GM12878 (cell line): ENCODE data around the gene STAT5A. TPM values are rescaled to one million over a fixed set of nuclear protein-coding genes. Genes with fewer than 3 reads are reported as not detected.

ENCODE experiments used
- CBX3 ChIP-seq: fragments of 200-600 bp; sonication (generic); IDR thresholded peaks from 2 replicates; pipeline ENCODE4 v1.6.1; 2016; ENCODE audit warnings: low read depth, borderline replicate concordance
- CEBPB ChIP-seq, 2 experiments: fragments of 150-350 bp in 1 of 2; IDR thresholded peaks; 2 replicates each; pipeline ENCODE4 v1.6.1; 2012 to 2014; ENCODE audit warnings: low read depth in 2 of 2, low read length in 2 of 2, borderline replicate concordance in 1 of 2, inconsistent platforms in 1 of 2
- EP300 ChIP-seq, 2 experiments: fragments of 150-350 bp in 1 of 2; IDR thresholded peaks; 2 replicates each; pipeline ENCODE4 v1.6.1; 2011 to 2012; ENCODE audit warnings: low read depth in 2 of 2, low read length in 2 of 2, borderline replicate concordance in 1 of 2, improper control_type of control experiment in 1 of 2, inconsistent platforms in 1 of 2; ENCODE audit not compliant: control insufficient read depth in 1 of 2
- HDAC6 ChIP-seq: fragments of 200-600 bp; sonication (generic); IDR thresholded peaks from one replicate; pipeline ENCODE4 v1.8.0; 2017; ENCODE audit warnings: antibody characterized with exemption; ENCODE audit not compliant: unreplicated experiment
- IRF4 ChIP-seq: IDR thresholded peaks from 2 replicates; pipeline ENCODE4 v1.6.1; 2011; ENCODE audit warnings: low read depth, low read length
- KLF5 ChIP-seq: fragments of 450-650 bp; IDR thresholded peaks from 2 replicates; pipeline ENCODE4 v1.6.1; 2014; ENCODE audit warnings: mild to moderate bottlenecking; ENCODE audit not compliant: partially characterized antibody
- LARP7 ChIP-seq: fragments of 450-650 bp; IDR thresholded peaks from 2 replicates; pipeline ENCODE4 v1.6.1; 2017; ENCODE audit warnings: mild to moderate bottlenecking
- MEF2A ChIP-seq: IDR thresholded peaks from 2 replicates; pipeline ENCODE4 v1.6.1; 2011; ENCODE audit warnings: low read depth, mild to moderate bottlenecking, low read length, moderate library complexity; ENCODE audit not compliant: insufficient read depth
- MYC ChIP-seq: IDR thresholded peaks from 2 replicates; pipeline ENCODE4 v1.6.1; 2011; ENCODE audit warnings: mild to moderate bottlenecking, low read length, moderate library complexity, inconsistent platforms; ENCODE audit not compliant: insufficient read depth, insufficient replicate concordance, insufficient read length, severe bottlenecking
- NR2F1 ChIP-seq: fragments of 450-650 bp; conservative IDR thresholded peaks from 2 replicates; pipeline ENCODE4 v1.6.1; 2017; ENCODE audit warnings: mild to moderate bottlenecking
- PML ChIP-seq: IDR thresholded peaks from 2 replicates; pipeline ENCODE4 v1.6.1; 2012; ENCODE audit warnings: low read length, inconsistent platforms
- POLR2A ChIP-seq: IDR thresholded peaks from 2 replicates; pipeline ENCODE4 v1.6.1; 2011; ENCODE audit warnings: low read depth, mild to moderate bottlenecking, low read length
- RB1 ChIP-seq: fragments of 450-650 bp; formaldehyde crosslinking; IDR thresholded peaks from 2 replicates; pipeline ENCODE4 v1.6.1; 2017; ENCODE audit warnings: mild to moderate bottlenecking, borderline replicate concordance
- SMAD1 ChIP-seq: fragments of 450-650 bp; IDR thresholded peaks from 2 replicates; pipeline ENCODE4 v1.6.1; 2018; ENCODE audit warnings: mild to moderate bottlenecking, low read depth; ENCODE audit not compliant: partially characterized antibody
- SMAD5 ChIP-seq: IDR thresholded peaks from 2 replicates; pipeline ENCODE4 v1.6.1; 2016; ENCODE audit warnings: antibody characterized with exemption, low read depth
- SP1 ChIP-seq: IDR thresholded peaks from one replicate; pipeline ENCODE4 v1.6.1; 2011; ENCODE audit warnings: low read depth, low read length
- STAT1 ChIP-seq: fragments of 450-650 bp; conservative IDR thresholded peaks from 2 replicates; pipeline ENCODE4 v1.6.1; 2014; ENCODE audit warnings: antibody characterized with exemption, mild to moderate bottlenecking
- TBL1XR1 ChIP-seq: IDR thresholded peaks from 2 replicates; pipeline ENCODE4 v1.6.1; 2012; ENCODE audit warnings: low read depth, low read length, improper control_type of control experiment
- ZBED1 ChIP-seq: IDR thresholded peaks from 2 replicates; pipeline ENCODE4 v1.6.1; 2016; ENCODE audit warnings: borderline replicate concordance
- ZNF207 ChIP-seq: fragments of 450-650 bp; IDR thresholded peaks from 2 replicates; pipeline ENCODE4 v1.6.1; 2014; ENCODE audit warnings: antibody characterized with exemption, mild to moderate bottlenecking, borderline replicate concordance
- ZNF217 ChIP-seq: fragments of 450-650 bp; IDR thresholded peaks from 2 replicates; pipeline ENCODE4 v1.6.1; 2017; ENCODE audit warnings: antibody characterized with exemption, mild to moderate bottlenecking
- ZNF384 ChIP-seq: IDR thresholded peaks from 2 replicates; pipeline ENCODE4 v1.6.1; 2012; ENCODE audit warnings: low read depth, mild to moderate bottlenecking, low read length, improper control_type of control experiment, borderline replicate concordance
- ZNF622 ChIP-seq: fragments of 450-650 bp; IDR thresholded peaks from 2 replicates; pipeline ENCODE4 v1.6.1; 2017; ENCODE audit warnings: mild to moderate bottlenecking, inconsistent platforms
- polyA plus RNA-seq, 11 experiments: library from polyadenylated mRNA; depleted of rRNA in 4 of 11; unstranded in 6 of 11; stranded (reverse) in 5 of 11; fragments of >200 nt; fragmentation: Nextera tagmentation in 4 of 11; fragmentation: Illumina TruSeq in 1 of 11; extraction: Ambion mirVana in 4 of 11; extraction: Trizol in 1 of 11; gene quantifications; 1 replicate in 1 of 11; 2 replicates in 10 of 11; pipeline versions ENCODE4 v1.2.1 to v1.2.3, GENCODE V29; 2011 to 2016; ENCODE audit warnings: inconsistent platforms in 2 of 11, missing spikeins in 2 of 11, low read depth in 1 of 11
- total RNA-seq, 4 experiments: library from RNA; depleted of rRNA in 3 of 4; stranded (reverse); fragments of >200 nt in 3 of 4; fragmentation: Illumina TruSeq in 1 of 4; extraction: Trizol in 1 of 4; gene quantifications; 2 replicates each; pipeline versions ENCODE4 v1.2.1 to v1.2.3, GENCODE V29; 2013 to 2021
- TF ChIP-seq, protein P1 (sequence below): IDR thresholded peaks from 2 replicates; pipeline ENCODE4 v1.6.1; 2012; ENCODE audit warnings: low read depth, low read length, improper control_type of control experiment
- TF ChIP-seq, protein P2 (sequence below): fragments of 450-650 bp; IDR thresholded peaks from 2 replicates; pipeline ENCODE4 v1.6.1; 2017; ENCODE audit warnings: antibody characterized with exemption, mild to moderate bottlenecking, moderate library complexity
- TF ChIP-seq, protein P3 (sequence below): IDR thresholded peaks from 2 replicates; pipeline ENCODE4 v1.6.1; 2012; ENCODE audit warnings: low read depth, low read length, improper control_type of control experiment
- TF ChIP-seq, protein P4 (sequence below): fragments of 450-650 bp; IDR thresholded peaks from 2 replicates; pipeline ENCODE4 v1.6.1; 2016; ENCODE audit warnings: mild to moderate bottlenecking

Gene STAT5A
- total and polyA plus RNA-seq, 10 of the 15 experiments (the other 5 are each of a cell fraction or from before 2014, with no cell fraction given) = 14.8 to 86.4 (median 41.5) TPM

GRCh38 chr17:42287305-42287976 is 857 bp upstream of the STAT5A start (continued):
- TF ChIP-seq CBX3 (no peak), TBL1XR1 (no peak), ZNF217 (no peak), SP1 (no peak), RB1 (0 out of 2 replicates have a peak, but pooled peaks have one; percentile 47), HDAC6 (no peak), MEF2A (no peak), KLF5 (peak; percentile 97), ZNF384 (no peak), EP300 (IDR thresholded peaks at IDR 0.05; ENCODE audit: borderline replicate concordance in 1 of 2, control insufficient read depth in 1 of 2, low read depth in 2 of 2, low read length in 2 of 2) (no peak), NR2F1 (no peak), ZNF207 (0 out of 2 replicates have a peak, but pooled peaks have one; percentile 59), POLR2A (peak; percentile 74), PML (no peak), STAT1 (no peak), ZBED1 (no peak), MYC (no peak), ZNF622 (no peak), SMAD1 (no peak), IRF4 (no peak), LARP7 (peak; percentile 25; the same call in 1 of the 2 replicates), SMAD5 (no peak), CEBPB (IDR thresholded peaks at IDR 0.05; ENCODE audit: borderline replicate concordance in 1 of 2, low read depth in 2 of 2, low read length in 2 of 2) (no peak)
- TF ChIP-seq, protein P1, sequence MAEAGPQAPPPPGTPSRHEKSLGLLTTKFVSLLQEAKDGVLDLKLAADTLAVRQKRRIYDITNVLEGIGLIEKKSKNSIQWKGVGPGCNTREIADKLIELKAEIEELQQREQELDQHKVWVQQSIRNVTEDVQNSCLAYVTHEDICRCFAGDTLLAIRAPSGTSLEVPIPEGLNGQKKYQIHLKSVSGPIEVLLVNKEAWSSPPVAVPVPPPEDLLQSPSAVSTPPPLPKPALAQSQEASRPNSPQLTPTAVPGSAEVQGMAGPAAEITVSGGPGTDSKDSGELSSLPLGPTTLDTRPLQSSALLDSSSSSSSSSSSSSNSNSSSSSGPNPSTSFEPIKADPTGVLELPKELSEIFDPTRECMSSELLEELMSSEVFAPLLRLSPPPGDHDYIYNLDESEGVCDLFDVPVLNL = no peak
- TF ChIP-seq, protein P2, sequence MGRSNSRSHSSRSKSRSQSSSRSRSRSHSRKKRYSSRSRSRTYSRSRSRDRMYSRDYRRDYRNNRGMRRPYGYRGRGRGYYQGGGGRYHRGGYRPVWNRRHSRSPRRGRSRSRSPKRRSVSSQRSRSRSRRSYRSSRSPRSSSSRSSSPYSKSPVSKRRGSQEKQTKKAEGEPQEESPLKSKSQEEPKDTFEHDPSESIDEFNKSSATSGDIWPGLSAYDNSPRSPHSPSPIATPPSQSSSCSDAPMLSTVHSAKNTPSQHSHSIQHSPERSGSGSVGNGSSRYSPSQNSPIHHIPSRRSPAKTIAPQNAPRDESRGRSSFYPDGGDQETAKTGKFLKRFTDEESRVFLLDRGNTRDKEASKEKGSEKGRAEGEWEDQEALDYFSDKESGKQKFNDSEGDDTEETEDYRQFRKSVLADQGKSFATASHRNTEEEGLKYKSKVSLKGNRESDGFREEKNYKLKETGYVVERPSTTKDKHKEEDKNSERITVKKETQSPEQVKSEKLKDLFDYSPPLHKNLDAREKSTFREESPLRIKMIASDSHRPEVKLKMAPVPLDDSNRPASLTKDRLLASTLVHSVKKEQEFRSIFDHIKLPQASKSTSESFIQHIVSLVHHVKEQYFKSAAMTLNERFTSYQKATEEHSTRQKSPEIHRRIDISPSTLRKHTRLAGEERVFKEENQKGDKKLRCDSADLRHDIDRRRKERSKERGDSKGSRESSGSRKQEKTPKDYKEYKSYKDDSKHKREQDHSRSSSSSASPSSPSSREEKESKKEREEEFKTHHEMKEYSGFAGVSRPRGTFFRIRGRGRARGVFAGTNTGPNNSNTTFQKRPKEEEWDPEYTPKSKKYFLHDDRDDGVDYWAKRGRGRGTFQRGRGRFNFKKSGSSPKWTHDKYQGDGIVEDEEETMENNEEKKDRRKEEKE = peak; percentile 85
- TF ChIP-seq, protein P3, sequence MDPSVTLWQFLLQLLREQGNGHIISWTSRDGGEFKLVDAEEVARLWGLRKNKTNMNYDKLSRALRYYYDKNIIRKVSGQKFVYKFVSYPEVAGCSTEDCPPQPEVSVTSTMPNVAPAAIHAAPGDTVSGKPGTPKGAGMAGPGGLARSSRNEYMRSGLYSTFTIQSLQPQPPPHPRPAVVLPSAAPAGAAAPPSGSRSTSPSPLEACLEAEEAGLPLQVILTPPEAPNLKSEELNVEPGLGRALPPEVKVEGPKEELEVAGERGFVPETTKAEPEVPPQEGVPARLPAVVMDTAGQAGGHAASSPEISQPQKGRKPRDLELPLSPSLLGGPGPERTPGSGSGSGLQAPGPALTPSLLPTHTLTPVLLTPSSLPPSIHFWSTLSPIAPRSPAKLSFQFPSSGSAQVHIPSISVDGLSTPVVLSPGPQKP = no peak
- TF ChIP-seq, protein P4, sequence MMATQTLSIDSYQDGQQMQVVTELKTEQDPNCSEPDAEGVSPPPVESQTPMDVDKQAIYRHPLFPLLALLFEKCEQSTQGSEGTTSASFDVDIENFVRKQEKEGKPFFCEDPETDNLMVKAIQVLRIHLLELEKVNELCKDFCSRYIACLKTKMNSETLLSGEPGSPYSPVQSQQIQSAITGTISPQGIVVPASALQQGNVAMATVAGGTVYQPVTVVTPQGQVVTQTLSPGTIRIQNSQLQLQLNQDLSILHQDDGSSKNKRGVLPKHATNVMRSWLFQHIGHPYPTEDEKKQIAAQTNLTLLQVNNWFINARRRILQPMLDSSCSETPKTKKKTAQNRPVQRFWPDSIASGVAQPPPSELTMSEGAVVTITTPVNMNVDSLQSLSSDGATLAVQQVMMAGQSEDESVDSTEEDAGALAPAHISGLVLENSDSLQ = no peak
